T-helper 22 cell (primary cell): Measurements from ENCODE around the gene DNAJC11.
"Not testable (repeated sequence)": the region's sequence is repeated elsewhere in the genome, so short reads cannot be mapped to it uniquely, and the experiment has no call there.

Experiments
- DNase-seq: peaks from one replicate; pipeline ENCODE4 v3.0.0-alpha.2; 2020; ENCODE audit warnings: low read depth

DNAJC11 gene

GRCh38 chr1:6694121-6694713 lies 7.4 kb downstream of the DNAJC11 start:
- no peak for DNase-seq

DNA sequence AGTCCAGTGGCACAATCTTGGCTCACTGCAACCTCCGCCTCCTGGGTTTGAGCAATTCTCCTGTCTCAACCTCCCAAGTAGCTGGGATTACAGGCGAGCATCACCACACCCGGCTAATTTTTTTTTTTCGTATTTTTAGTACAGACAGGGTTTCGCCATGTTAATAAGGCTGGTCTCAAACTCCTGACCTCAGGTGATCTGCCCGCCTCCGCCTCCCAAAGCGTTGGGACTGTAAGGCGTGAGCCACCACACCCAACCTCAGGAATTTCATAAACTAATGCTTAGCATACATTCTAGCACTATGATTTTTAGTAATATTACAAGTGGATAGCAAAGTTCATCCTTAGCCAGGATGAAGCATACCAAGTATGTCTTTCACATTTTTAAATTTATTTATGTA lies 8.7 kb downstream of the DNAJC11 start:
- no peak for DNase-seq

DNA sequence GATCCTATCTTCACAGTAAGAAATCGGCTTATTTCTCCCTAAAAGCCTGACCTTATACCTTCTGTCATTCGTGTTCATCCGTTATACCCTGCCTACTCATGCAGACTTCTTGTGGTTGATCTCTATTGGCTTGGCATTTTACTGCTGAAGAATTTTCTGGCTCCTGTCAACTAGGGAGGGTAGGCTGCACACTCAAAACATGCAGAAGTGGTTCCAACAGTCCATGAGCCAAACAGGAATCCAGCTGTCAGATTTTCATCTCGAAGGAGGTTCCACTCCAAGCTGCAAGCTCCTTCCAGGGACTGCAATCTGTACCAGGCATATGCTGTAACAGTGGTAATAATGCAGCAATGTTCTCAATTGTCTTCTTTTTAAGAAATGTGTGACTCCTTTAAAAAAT lies 10.1 kb downstream of the DNAJC11 start:
- DNase-seq, result no peak

DNA sequence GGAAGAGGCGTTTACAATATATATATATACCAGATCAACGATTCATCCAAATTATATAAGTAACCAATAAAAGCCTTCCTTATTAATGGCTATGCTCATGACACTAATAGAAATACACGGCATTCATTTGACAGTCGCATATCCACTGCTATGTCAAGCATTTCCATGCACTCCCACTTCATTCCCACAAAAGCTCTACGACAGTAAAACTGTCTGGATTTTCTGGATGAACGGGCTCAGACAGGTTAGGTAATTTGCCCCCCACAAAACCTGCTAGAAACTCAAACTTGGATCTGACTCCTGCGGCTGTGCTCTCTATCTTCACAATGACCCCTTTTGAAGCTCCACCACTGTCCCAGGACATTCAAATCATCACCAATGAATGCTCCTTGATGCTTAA lies 11.4 kb downstream of the DNAJC11 start:
- DNase-seq, result no peak

DNA sequence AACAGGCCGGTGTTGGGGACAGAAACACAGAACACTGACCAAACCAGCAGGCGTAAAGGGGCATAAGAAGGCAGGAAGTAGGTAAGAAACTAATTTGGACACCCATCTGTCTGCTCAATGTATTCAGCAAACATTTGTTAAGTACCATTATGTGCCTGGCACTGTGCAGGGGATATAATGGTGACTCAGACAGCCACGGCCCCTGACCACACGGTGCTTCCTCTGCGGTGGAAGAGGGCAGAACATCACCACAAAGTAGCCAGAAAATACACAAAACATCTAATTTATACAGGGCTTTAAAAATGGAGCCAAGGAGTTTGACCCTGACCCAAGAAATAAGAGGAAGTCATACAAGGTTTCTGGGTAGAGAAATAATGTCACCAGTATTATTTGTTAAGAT lies 12.9 kb downstream of the DNAJC11 start:
- no peak for DNase-seq

- DNase-seq, result no peak
Measured at GRCh38 chr1:6688001-6688400, 13.6 kb downstream of the DNAJC11 start.

DNA sequence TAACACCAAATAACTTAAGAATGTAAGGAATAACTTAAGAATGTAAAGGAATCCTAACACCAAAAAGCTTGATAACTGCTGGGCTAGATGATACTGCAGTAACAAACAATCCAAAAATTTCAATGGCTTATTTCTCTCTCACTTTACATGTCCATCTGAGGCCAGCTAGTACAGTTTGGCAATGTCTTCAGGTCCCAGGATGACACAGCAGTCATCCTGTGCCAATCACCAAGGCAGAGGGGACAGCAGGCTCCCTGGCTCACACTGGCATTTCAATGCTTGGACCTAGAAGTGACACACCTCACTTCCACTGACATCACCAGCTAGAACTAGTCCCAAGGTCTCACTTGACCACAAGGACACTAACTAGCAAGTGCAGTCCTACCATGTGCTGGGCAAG lies 15.3 kb downstream of the DNAJC11 start:
- DNase-seq, result no peak

DNA sequence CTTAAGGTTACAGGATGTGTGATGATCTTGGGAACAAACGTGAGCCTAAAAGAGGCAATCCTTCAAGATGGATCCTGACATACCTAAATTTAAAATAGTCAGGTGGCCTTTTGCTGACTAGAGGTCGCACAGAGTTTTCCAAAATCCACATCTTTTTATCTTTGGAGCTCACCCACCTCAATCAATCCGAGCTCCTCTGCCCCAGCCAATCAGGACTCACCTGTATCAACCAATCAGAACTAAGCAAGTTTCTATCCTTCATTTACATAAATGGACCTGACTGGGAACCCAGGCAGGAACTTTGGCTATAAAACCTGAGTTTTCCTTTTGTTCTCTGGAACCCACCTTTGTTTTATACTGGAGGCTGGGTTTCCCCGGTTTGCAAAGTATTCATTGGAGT lies 16.2 kb downstream of the DNAJC11 start:
- no peak for DNase-seq

- DNase-seq, result no peak
Measured at GRCh38 chr1:6683434-6683833, 18.2 kb downstream of the DNAJC11 start.

- no peak for DNase-seq
Measured at GRCh38 chr1:6675941-6676340, 25.7 kb downstream of the DNAJC11 start.

GRCh38 chr1:6674771-6675170 lies 26.8 kb downstream of the DNAJC11 start:
- DNase-seq, result no peak

DNA sequence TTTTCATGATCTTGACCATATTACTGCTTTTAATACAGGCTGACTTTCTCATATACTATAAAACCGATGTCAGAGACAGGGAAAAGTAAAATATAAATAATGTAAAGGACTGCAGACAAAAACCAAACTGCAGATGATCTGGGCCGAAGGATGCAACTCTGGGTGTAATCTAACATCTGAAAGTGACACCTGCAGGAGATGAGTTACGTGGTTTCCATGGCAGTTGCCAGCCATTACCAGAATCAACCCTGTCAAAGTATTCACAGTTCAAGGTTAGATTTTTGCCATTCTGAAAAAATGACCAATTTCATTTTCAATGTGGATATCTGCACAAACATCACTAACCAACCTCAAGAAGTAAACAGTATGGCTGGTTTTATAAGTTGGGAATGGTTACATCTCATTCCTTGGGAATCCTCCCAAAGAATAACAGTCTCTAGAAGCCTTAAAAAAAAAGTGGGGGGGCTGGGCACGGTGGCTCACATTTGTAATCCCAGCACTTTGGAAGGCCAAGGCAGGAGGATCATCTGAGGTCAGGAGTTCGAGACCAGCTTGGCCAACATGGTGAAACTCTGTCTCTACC lies 27.7 kb downstream of the DNAJC11 start:
- no peak for DNase-seq

- DNase-seq, result no peak
Measured at GRCh38 chr1:6672558-6672957, 29.1 kb downstream of the DNAJC11 start.

DNA sequence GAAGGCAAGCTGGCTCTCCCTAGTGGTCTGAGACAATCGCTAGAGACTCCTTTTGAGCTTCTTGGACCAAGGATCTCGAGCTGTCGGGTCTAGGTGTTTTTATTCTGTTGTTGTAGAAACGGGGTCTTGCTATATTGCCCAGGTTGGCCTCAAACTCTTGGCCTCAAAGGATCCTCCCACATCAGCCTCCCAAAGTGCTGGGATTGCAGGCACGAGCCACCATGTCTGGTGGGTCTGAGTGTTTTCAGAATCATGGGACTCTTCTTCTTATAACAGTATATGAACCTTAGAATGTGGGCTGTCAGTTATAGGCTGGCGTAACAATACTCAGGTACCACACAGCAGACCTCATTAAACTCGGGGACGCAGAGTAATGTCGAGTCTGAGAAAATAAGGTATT lies 33.1 kb downstream of the DNAJC11 start:
- no peak for DNase-seq

DNA sequence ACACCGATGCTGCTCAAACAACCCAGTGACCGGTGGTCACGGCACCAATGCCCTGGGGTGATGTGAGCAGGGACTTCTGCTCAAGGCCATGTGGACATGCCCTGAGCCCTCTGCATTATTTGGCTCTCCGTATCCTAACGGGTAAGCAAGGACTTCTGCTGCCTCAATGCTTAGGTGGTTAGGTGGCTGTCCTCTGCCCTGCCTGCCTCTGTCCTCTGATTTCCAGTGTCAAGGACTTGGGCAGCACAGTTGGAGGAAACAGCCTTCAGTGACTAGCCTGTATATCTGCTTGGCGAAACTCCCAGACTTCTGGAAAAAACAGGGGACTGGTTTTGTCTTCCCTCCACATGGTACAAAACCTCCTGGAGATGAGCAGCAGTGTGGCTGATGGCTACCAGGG lies 34.5 kb downstream of the DNAJC11 start:
- DNase-seq, result no peak

DNA sequence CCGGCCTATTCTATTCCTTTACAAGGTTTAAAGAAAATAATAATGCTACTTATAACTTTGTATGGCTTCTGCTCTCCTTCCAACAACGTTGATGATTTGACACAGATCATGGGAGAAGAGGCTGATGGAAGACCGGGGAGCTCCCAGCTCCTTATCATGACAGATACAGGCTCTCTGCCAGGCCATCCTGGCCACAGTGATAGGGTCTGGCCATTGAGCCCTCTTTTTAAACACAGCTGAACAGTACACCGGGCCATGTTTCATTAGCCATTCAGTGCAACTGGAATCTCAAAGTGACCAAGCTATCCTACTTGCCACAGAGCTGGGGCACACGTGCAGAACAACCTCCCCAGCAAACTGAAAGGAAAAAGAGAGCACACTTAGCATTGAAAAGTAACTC lies 34.9 kb downstream of the DNAJC11 start:
- no peak for DNase-seq

- not testable (repeated sequence) for DNase-seq
Measured at GRCh38 chr1:6662468-6662867, 39.1 kb downstream of the DNAJC11 start.

GRCh38 chr1:6660415-6661049 lies 41.1 kb downstream of the DNAJC11 start:
- DNase-seq, result no peak

DNA sequence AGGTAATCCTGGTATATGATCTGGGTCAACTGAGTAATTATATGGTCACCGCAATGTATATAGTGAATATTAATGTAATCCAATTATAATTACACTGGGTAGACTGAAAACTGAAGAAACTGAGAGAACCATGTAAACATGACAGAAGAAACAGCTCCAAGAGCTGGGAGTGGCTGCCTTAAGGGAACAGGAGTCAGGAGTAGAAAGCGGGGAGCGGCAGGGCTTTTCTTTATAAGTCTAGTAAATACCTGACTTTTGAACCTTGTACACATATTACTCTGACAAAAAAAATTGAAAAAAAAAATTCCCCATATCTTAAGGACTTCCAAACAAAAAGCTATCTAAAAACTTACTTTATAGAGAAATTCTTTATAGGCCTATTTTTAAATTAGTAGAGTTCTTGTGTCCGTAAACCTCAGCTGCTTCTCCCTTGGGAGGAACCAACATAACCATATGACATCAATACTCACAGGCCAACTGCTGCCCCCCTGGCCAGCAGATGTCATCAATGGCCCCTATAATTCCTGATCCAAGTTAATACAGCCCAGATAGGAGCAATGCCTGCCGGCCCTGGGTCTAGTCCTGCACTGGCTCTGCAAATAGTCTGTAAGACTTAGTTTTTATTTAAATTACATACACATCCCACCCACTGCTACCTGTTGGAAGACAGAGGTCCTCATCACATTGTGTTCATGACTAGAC lies 43.1 kb downstream of the DNAJC11 start:
- DNase-seq, result no peak

DNA sequence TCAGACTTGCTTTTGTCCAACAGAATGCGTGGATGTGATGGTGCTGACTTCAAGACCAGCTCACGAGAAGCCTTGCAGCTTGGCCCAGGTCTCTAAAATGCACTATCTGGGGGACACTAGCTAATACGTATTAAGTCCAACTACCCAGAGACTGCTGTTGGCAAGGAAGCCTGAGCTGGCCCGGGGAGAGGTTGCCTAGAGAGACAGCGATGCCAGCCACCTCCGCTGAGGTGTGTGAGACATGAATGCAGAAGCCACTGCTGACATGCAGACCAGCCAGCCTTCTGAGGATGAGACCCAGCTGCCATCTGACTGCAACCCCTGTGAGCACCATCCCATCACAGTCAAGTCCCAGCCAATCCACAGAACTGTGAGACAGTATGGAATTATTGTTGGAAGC lies 44.5 kb downstream of the DNAJC11 start:
- no peak for DNase-seq

DNA sequence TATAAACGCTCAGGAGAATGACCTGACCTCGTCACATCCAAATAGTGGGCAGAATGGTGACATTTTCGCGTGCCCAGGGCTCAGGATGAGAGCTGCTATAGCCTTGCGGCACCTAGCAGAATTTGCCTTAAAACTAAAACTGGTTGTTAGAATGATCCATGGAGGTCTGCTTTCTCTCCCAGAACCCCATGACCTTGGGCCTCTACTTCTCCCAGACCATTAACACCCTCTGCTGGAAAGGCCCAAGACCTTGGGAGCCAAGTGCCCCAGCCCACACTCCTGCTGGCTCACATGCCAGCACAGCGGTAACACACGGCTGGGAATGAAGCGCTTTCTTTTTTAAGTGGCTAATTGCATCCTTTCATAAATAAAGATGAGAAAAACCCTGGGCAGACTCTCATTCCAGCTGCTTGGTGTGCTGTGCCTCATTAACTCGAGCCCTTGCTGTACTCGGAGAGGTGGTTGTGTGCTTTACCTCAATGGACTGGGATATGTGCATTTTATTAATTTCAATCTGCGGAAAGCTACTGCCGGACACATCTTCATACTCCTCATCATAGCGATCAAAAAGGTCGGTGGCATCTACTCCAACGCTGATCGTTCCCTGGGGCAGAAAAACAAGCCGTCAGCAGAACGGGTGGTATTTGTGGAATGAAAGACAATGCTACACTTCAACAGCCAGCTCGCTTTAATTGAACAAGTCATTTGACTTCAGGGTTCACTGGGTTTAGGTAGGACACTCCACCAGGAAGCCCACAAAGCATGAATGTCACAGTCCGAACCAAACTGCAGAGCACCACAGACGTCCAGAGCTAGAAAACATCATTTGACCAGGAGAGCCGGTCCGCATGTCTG lies 48.0 kb downstream of the DNAJC11 start:
- no peak for DNase-seq

DNA sequence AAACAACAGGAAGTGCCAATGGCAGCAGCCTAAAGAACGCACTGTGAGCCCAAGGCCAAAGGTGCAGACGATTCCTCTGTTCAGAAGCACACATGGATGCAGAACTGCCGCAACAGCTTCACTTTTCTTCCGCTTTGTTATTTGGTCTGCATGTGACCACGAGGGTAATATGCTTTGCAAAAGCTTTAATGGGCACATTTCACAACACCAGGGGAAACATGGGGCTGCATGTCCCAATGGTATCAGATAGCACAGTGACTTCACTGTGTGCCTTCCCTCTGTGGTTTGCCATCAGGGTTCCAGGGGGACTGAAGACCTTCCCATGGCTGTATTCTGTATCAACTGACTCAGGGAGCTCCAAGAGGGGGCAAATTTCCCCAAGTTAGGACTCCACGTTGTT lies 48.6 kb downstream of the DNAJC11 start:
- DNase-seq, result no peak
